ENCODE measurements around the gene TSC1.
A peak's percentile ranks its signal among the peaks of the same experiment; 100 is the strongest.

TSC1 gene

GRCh38 chr9:132945186-132946130, 1.0 kb upstream of the TSC1 start:
- Histone ChIP-seq H3K36me3 (ENCODE audit: low read length) (no peaks in the 10 kb centered on the region), H3K4me3 (ENCODE audit: insufficient read depth, low read length, poor library complexity, severe bottlenecking) (peak overlapping the region; percentile 92), H3K27me3 (ENCODE audit: low read length) (no peaks in the 10 kb centered on the region), H3F3A (ENCODE audit: insufficient read depth) (peaks cover 6% of the 10 kb centered on the region; the same call in 1 of the 2 replicates), H3K4me2 (ENCODE audit: low read depth, low read length, poor library complexity, severe bottlenecking) (peak overlapping the region; percentile 88), H3K79me2 (ENCODE audit: insufficient read depth, low read length) (peaks cover 14% of the 10 kb centered on the region), H4K20me1 (ENCODE audit: low read depth, low read length) (no peaks in the 10 kb centered on the region), H3K9me2 (replicated peaks; ENCODE audit: insufficient read depth, low read length) (no peaks in the 10 kb centered on the region), H2AFZ (ENCODE audit: low read depth, low read length, severe bottlenecking) (peak overlapping the region; percentile 95), H3K9ac (ENCODE audit: low read length) (peak overlapping the region; percentile 83), H3K9me3 (ENCODE audit: insufficient read depth, low read length) (no peaks in the 10 kb centered on the region), H3K27ac (ENCODE audit: low read depth, low read length) (no peak overlapping the region)
- TF ChIP-seq EZH2phosphoT487 (conservative IDR thresholded peaks at IDR 0.05; ENCODE audit: low read length) = no peak
- TF ChIP-seq, protein P1, sequence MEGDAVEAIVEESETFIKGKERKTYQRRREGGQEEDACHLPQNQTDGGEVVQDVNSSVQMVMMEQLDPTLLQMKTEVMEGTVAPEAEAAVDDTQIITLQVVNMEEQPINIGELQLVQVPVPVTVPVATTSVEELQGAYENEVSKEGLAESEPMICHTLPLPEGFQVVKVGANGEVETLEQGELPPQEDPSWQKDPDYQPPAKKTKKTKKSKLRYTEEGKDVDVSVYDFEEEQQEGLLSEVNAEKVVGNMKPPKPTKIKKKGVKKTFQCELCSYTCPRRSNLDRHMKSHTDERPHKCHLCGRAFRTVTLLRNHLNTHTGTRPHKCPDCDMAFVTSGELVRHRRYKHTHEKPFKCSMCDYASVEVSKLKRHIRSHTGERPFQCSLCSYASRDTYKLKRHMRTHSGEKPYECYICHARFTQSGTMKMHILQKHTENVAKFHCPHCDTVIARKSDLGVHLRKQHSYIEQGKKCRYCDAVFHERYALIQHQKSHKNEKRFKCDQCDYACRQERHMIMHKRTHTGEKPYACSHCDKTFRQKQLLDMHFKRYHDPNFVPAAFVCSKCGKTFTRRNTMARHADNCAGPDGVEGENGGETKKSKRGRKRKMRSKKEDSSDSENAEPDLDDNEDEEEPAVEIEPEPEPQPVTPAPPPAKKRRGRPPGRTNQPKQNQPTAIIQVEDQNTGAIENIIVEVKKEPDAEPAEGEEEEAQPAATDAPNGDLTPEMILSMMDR (IDR thresholded peaks at IDR 0.05; ENCODE audit: insufficient read depth, low read length, poor library complexity, severe bottlenecking) = no peak

GRCh38 chr9:132943651-132944293, 644 bp downstream of the TSC1 start:
- Histone ChIP-seq H3K9me2 (replicated peaks; ENCODE audit: insufficient read depth, low read length) (no peaks in the 10 kb centered on the region), H4K20me1 (ENCODE audit: low read depth, low read length) (no peaks in the 10 kb centered on the region), H3K4me3 (ENCODE audit: insufficient read depth, low read length, poor library complexity, severe bottlenecking) (peak overlapping the region; percentile 92), H3K4me2 (ENCODE audit: low read depth, low read length, poor library complexity, severe bottlenecking) (peak overlapping the region; percentile 88), H3K79me2 (ENCODE audit: insufficient read depth, low read length) (peaks cover 19% of the 10 kb centered on the region), H2AFZ (ENCODE audit: low read depth, low read length, severe bottlenecking) (peak overlapping the region; percentile 83), H3K9ac (ENCODE audit: low read length) (peak overlapping the region; percentile 83), H3K36me3 (ENCODE audit: low read length) (no peaks in the 10 kb centered on the region), H3K27ac (ENCODE audit: low read depth, low read length) (0 out of 2 replicates have a peak overlapping the region, but pooled peaks have one; percentile 85), H3K9me3 (ENCODE audit: insufficient read depth, low read length) (no peaks in the 10 kb centered on the region), H3K27me3 (ENCODE audit: low read length) (no peaks in the 10 kb centered on the region), H3F3A (ENCODE audit: insufficient read depth) (peaks cover 6% of the 10 kb centered on the region; the same call in 1 of the 2 replicates)
- TF ChIP-seq, protein P1 (IDR thresholded peaks at IDR 0.05; ENCODE audit: insufficient read depth, low read length, poor library complexity, severe bottlenecking) = no peak
- TF ChIP-seq EZH2phosphoT487 (conservative IDR thresholded peaks at IDR 0.05; ENCODE audit: low read length) = no peak

GRCh38 chr9:132942541-132943182, 1.8 kb downstream of the TSC1 start:
- H3K79me2 ChIP-seq (ENCODE audit: insufficient read depth, low read length) = peaks cover 19% of the 10 kb centered on the region
- H3F3A ChIP-seq (ENCODE audit: insufficient read depth) = peaks cover 6% of the 10 kb centered on the region; the same call in 1 of the 2 replicates
- no peaks in the 10 kb centered on the region for H3K9me3 ChIP-seq (ENCODE audit: insufficient read depth, low read length)
- no peaks in the 10 kb centered on the region for H3K36me3 ChIP-seq (ENCODE audit: low read length)
- no peaks in the 10 kb centered on the region for H3K9me2 ChIP-seq (replicated peaks; ENCODE audit: insufficient read depth, low read length)
- H3K27me3 ChIP-seq (ENCODE audit: low read length) = no peaks in the 10 kb centered on the region
- no peak overlapping the region for H2AFZ ChIP-seq (ENCODE audit: low read depth, low read length, severe bottlenecking)
- no peak overlapping the region for H3K9ac ChIP-seq (ENCODE audit: low read length)
- TF ChIP-seq, protein P1 (IDR thresholded peaks at IDR 0.05; ENCODE audit: insufficient read depth, low read length, poor library complexity, severe bottlenecking) = no peak
- TF ChIP-seq EZH2phosphoT487 (conservative IDR thresholded peaks at IDR 0.05; ENCODE audit: low read length) = no peak
- H4K20me1 ChIP-seq (ENCODE audit: low read depth, low read length) = no peaks in the 10 kb centered on the region
- no peak overlapping the region for H3K27ac ChIP-seq (ENCODE audit: low read depth, low read length)
- peak overlapping the region; percentile 6 for H3K4me3 ChIP-seq (ENCODE audit: insufficient read depth, low read length, poor library complexity, severe bottlenecking)
- H3K4me2 ChIP-seq (ENCODE audit: low read depth, low read length, poor library complexity, severe bottlenecking) = peak overlapping the region; percentile 88
